Fibroblast of the aortic adventitia (primary cell): ENCODE results near the gene BTNL9. TPM values are rescaled to one million over a fixed set of nuclear protein-coding genes. Genes with fewer than 3 reads are reported as not detected.

ENCODE experiments used
- DNase-seq: peaks from one replicate; pipeline ENCODE4 v3.0.0-alpha.2; 2010; ENCODE audit warnings: low read depth
- H3K4me3 ChIP-seq: 2 replicates; pipeline ENCODE4 v1.5.1; 2011; ENCODE audit warnings: low read depth, mild to moderate bottlenecking, control low read depth, low read length, moderate library complexity
- CTCF ChIP-seq: IDR thresholded peaks from 2 replicates; pipeline ENCODE4 v1.5.1; 2011; ENCODE audit warnings: mild to moderate bottlenecking, low read length, control low read depth, inconsistent platforms; ENCODE audit not compliant: insufficient read depth
- total RNA-seq: library from RNA; depleted of rRNA; stranded (reverse); fragments of >200 nt; gene quantifications from 2 replicates; pipeline ENCODE4 v1.2.3, GENCODE V29; 2012; ENCODE audit warnings: low replicate concordance

Gene BTNL9
- total RNA-seq, 1 donor: not detected

- TF ChIP-seq CTCF: no peak
- H3K4me3 ChIP-seq: no peak overlapping the region
- no peak for DNase-seq
Observed at GRCh38 chr5:181024245-181025064, 15.6 kb upstream of the BTNL9 start.

DNA sequence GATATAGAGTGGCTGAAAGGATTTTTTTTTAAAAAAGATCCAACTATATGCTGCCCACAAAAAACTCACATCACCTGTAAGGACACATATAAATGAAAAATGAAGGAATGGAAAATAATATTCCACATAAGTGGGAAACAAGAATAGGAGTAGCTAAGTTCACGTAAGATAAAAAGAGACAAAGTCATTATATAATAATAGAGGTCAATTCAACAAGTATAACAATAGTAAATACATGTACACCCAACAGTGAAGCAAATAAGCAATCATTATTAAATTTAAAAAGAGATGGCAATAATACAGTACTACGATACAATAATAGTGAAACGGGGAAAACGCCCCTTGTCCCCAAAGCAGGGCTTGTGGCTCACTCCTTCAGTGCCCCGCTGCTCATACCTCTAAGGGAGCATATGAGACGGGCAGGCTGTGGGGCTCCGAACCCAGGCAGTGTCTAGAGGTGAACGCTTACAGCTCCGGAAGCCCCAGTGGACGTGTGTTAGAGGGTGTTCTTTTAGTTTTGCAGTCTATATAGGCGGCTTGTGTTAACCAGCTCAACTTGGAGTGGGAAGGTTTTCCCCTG is 12.5 kb upstream of the BTNL9 start:
- no peak overlapping the region for H3K4me3 ChIP-seq
- DNase-seq: no peak
- no peak for TF ChIP-seq CTCF

GRCh38 chr5:181028032-181028819 is 11.8 kb upstream of the BTNL9 start:
- no peak for DNase-seq
- no peak for TF ChIP-seq CTCF
- H3K4me3 ChIP-seq: no peak overlapping the region

DNA sequence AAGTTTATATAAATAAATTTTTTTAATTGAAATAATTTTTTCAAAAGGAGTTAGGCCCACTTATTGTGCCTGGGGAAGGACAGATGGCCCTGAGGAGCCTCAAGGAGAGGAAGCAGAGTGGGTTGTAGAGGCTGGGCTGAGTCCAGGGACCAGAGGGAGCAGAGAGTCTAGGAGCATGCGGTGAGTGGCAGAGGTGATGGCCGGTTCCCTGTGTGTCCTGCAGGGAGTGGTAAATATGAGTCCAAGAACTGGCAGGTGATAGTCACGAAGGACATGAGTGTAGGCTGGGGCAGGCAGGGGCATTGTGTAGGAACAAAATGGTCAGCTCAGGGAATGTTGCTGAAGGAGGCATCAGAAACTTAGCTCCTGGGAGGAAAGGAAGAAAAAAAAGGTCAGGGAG is 8.3 kb upstream of the BTNL9 start:
- no peak for DNase-seq
- TF ChIP-seq CTCF: no peak
- no peak overlapping the region for H3K4me3 ChIP-seq

GRCh38 chr5:181035991-181036815 is 3.9 kb upstream of the BTNL9 start:
- TF ChIP-seq CTCF: no peak
- H3K4me3 ChIP-seq: no peak overlapping the region
- no peak for DNase-seq

DNA sequence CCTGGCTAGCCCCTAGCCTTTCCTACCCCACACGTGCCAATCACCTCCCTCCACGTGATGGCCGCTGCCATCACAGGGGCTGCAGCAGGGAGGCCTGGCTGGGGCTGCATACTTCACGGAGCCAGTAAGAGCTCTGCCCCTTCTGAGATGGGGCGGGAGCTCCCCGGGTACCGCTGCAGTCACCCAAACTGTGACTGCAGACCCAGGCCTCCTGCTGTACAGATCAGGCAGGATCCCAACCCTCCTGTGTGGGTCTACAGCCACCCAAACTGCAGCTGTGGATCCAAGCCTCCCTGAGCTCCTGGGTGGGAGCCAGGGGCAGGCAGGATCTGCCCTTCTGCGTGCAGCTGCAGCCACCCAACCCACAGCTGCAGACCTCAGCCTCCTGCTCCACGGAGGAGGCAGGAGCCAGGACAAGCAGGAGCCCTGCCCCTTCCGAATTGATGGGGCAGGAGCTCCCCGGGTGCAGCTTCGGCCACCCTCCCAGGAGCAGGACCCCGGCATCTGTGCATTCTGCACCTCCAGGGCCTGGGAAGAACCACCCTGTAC is 3.2 kb upstream of the BTNL9 start:
- TF ChIP-seq CTCF: no peak
- DNase-seq: no peak
- H3K4me3 ChIP-seq: no peak overlapping the region
